ENCODE measurements around the gene SH2B3. TPM values are rescaled to one million over a fixed set of nuclear protein-coding genes. Genes with fewer than 3 reads are reported as not detected.

The SH2B3 gene
- polyA plus RNA-seq, 1 donor from 2014 or later, result 3.0 TPM

GRCh38 chr12:111361073-111361716, 44.5 kb upstream of the SH2B3 start:
- Histone ChIP-seq H3K36me3 (ENCODE audit: insufficient read depth, low read length) (no peaks in the 10 kb centered on the region), H2AFZ (ENCODE audit: low read depth, low read length) (no peak overlapping the region), H3K79me2 (replicated peaks; ENCODE audit: insufficient read depth, low read length) (no peaks in the 10 kb centered on the region), H3K4me3 (ENCODE audit: low read length) (no peak overlapping the region), H3K9me3 (ENCODE audit: low read length) (no peaks in the 10 kb centered on the region), H3K27ac (ENCODE audit: low read length) (no peak overlapping the region), H3K4me2 (ENCODE audit: low read length) (no peak overlapping the region), H3K9me2 (ENCODE audit: insufficient read depth, low read length) (no peaks in the 10 kb centered on the region), H3F3A (ENCODE audit: insufficient read depth, low read length, poor library complexity, severe bottlenecking) (no peaks in the 10 kb centered on the region), H4K20me1 (ENCODE audit: insufficient read depth) (no peaks in the 10 kb centered on the region), H3K9ac (ENCODE audit: low read length) (no peak overlapping the region), H3K27me3 (ENCODE audit: insufficient read depth, low read depth, low read length) (no peaks in the 10 kb centered on the region)
- TF ChIP-seq EP300 (conservative IDR thresholded peaks at IDR 0.05; ENCODE audit: poor library complexity, severe bottlenecking) (no peak), RAD21 (conservative IDR thresholded peaks at IDR 0.05) (no peak), EZH2 (IDR thresholded peaks at IDR 0.05; ENCODE audit: borderline replicate concordance, insufficient read depth, low read length, poor library complexity, severe bottlenecking) (no peak), TAF1 (IDR thresholded peaks at IDR 0.05; ENCODE audit: low read depth) (no peak), POLR2AphosphoS5 (IDR thresholded peaks at IDR 0.05) (no peak), MXI1 (conservative IDR thresholded peaks at IDR 0.05; ENCODE audit: poor library complexity, severe bottlenecking) (no peak), REST (IDR thresholded peaks at IDR 0.05; ENCODE audit: borderline replicate concordance) (no peak), CTCF (IDR thresholded peaks at IDR 0.05; ENCODE audit: poor library complexity, severe bottlenecking) (no peak), SMC3 (conservative IDR thresholded peaks at IDR 0.05; ENCODE audit: poor library complexity) (no peak)

DNA sequence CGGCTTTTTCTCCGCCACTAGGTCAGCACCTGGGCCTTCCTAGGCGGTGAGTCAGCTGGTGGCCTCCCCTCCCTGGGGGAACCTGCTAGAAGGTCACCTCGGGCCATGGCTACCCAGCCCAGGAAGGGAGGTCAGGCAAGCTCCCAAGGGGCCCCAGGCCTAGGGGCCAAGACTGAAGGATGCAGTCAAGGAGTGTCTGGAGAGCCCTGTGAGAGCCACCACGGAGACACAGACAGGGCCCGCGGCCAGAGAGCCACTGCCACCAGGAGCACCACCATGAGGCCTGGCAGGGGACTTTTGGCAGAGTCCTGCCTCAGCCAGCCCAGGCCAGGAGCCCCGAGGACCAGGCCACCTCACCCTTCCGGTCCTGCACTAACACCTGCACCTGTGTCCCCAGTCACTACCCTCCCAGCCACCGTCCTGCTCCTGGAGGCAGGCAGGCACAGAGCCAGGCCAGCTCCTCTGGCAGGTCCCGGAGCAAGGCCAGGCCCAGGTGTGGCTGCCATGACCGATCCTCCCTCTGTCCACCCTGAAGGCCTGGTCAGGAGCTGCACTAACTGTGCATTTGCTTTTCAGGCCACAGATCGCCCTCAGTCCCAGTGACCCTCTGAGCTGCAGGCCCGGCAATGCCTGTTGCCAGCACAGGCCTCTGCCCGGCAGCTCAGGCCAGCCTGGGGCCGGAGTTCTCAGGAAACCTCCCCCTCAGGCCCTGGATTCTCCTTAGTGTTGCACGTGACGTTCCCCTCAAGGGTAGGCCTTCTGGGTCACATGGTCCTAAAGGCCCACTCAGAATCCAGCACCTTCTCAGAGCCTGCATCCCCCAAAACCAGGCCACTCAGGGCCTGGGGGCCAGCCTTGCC, 43.8 kb upstream of the SH2B3 start:
- H3K27ac ChIP-seq (ENCODE audit: low read length), result no peak overlapping the region
- H3F3A ChIP-seq (ENCODE audit: insufficient read depth, low read length, poor library complexity, severe bottlenecking), result no peaks in the 10 kb centered on the region
- H3K9me3 ChIP-seq (ENCODE audit: low read length), result no peaks in the 10 kb centered on the region
- no peaks in the 10 kb centered on the region for H4K20me1 ChIP-seq (ENCODE audit: insufficient read depth)
- H3K4me3 ChIP-seq (ENCODE audit: low read length), result no peak overlapping the region
- TF ChIP-seq MXI1 (conservative IDR thresholded peaks at IDR 0.05; ENCODE audit: poor library complexity, severe bottlenecking) (no peak), TAF1 (IDR thresholded peaks at IDR 0.05; ENCODE audit: low read depth) (no peak), EP300 (conservative IDR thresholded peaks at IDR 0.05; ENCODE audit: poor library complexity, severe bottlenecking) (no peak), SMC3 (conservative IDR thresholded peaks at IDR 0.05; ENCODE audit: poor library complexity) (no peak), REST (IDR thresholded peaks at IDR 0.05; ENCODE audit: borderline replicate concordance) (no peak), RAD21 (conservative IDR thresholded peaks at IDR 0.05) (no peak), CTCF (IDR thresholded peaks at IDR 0.05; ENCODE audit: poor library complexity, severe bottlenecking) (no peak), EZH2 (IDR thresholded peaks at IDR 0.05; ENCODE audit: borderline replicate concordance, insufficient read depth, low read length, poor library complexity, severe bottlenecking) (no peak), POLR2AphosphoS5 (IDR thresholded peaks at IDR 0.05) (no peak)
- peaks cover 5% of the 10 kb centered on the region for H3K79me2 ChIP-seq (replicated peaks; ENCODE audit: insufficient read depth, low read length)
- no peaks in the 10 kb centered on the region for H3K36me3 ChIP-seq (ENCODE audit: insufficient read depth, low read length)
- H3K4me2 ChIP-seq (ENCODE audit: low read length), result no peak overlapping the region
- no peak overlapping the region for H3K9ac ChIP-seq (ENCODE audit: low read length)
- no peaks in the 10 kb centered on the region for H3K9me2 ChIP-seq (ENCODE audit: insufficient read depth, low read length)
- H2AFZ ChIP-seq (ENCODE audit: low read depth, low read length), result no peak overlapping the region
- H3K27me3 ChIP-seq (ENCODE audit: insufficient read depth, low read depth, low read length), result no peaks in the 10 kb centered on the region

Measured in neural cell (in vitro differentiated cells).